Neural progenitor cell (in vitro differentiated cells): Measurements from ENCODE around the gene SMYD3.

Source experiments
- EZH2 ChIP-seq: fragments of 200-600 bp; sonication (generic); IDR thresholded peaks from 2 replicates; pipeline ENCODE4 v1.6.1; 2017; ENCODE audit warnings: antibody characterized with exemption, mild to moderate bottlenecking, moderate library complexity
- EZH2phosphoT487 ChIP-seq: fragments of 200-600 bp; sonication (generic); IDR thresholded peaks from 2 replicates; pipeline ENCODE4 v1.6.1; 2017; ENCODE audit warnings: antibody characterized with exemption
- TF ChIP-seq, protein P1 (sequence below): fragments of 200-600 bp; sonication (generic); IDR thresholded peaks from 2 replicates; pipeline ENCODE4 v1.5.1; 2017; ENCODE audit warnings: antibody characterized with exemption, mild to moderate bottlenecking

GRCh38 chr1:245864872-245865271 is 642.2 kb downstream of the SMYD3 start:
- TF ChIP-seq, protein P1, sequence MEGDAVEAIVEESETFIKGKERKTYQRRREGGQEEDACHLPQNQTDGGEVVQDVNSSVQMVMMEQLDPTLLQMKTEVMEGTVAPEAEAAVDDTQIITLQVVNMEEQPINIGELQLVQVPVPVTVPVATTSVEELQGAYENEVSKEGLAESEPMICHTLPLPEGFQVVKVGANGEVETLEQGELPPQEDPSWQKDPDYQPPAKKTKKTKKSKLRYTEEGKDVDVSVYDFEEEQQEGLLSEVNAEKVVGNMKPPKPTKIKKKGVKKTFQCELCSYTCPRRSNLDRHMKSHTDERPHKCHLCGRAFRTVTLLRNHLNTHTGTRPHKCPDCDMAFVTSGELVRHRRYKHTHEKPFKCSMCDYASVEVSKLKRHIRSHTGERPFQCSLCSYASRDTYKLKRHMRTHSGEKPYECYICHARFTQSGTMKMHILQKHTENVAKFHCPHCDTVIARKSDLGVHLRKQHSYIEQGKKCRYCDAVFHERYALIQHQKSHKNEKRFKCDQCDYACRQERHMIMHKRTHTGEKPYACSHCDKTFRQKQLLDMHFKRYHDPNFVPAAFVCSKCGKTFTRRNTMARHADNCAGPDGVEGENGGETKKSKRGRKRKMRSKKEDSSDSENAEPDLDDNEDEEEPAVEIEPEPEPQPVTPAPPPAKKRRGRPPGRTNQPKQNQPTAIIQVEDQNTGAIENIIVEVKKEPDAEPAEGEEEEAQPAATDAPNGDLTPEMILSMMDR, result no peak
- no peak for TF ChIP-seq EZH2
- TF ChIP-seq EZH2phosphoT487, result no peak
